Activated CD8-positive, alpha-beta memory T cell treated with anti-CD3 and anti-CD28 coated beads for 1 hour (primary cell): Measurements from ENCODE around the gene SLC39A6.
"Not testable (repeated sequence)": the region's sequence is repeated elsewhere in the genome, so short reads cannot be mapped to it uniquely, and the experiment has no call there.

Experiments
- DNase-seq, 2 donors: peaks; one replicate each; pipeline ENCODE4 v3.0.0-alpha.2; 2020; ENCODE audit warnings: low read depth in 1 of 2; ENCODE audit errors: extremely low read depth in 1 of 2

Gene SLC39A6

GRCh38 chr18:36129300-36130038 is at the start of gene SLC39A6, which contains the start of gene ELP2:
TSS of gene SLC39A6 (minus strand) at chr18:36129340. CDS start at chr18:36127007, 2,333 bp downstream.
TSS of gene ELP2 (plus strand) at chr18:36129899. CDS start at chr18:36129934, 35 bp downstream.
- DNase-seq, result peak; percentile 82 to 95

DNA sequence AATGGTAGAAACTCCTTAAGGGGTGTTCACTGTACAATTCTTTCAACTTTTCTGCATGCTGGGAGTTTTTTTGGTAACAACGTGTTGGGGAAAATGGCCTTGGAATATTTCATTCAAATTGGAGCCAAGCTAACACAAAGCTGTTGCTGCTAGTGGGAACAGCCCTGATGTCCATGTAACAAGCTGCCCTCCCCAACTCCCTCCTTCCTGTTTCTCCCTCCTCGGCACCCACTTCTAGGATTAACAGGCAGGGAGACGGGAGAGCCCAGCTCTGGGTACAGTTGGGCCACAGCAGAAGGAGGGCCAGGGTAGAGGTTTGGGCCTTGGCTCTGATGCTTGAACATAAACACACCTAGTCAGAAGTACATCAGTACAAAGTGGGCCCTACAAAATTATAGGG is 48.8 kb upstream of the SLC39A6 start:
- DNase-seq, result no peak

- no peak for DNase-seq
Observed at GRCh38 chr18:36176711-36177110, 47.6 kb upstream of the SLC39A6 start.

- DNase-seq, result no peak
Observed at GRCh38 chr18:36176177-36176584, 47.0 kb upstream of the SLC39A6 start.

DNA sequence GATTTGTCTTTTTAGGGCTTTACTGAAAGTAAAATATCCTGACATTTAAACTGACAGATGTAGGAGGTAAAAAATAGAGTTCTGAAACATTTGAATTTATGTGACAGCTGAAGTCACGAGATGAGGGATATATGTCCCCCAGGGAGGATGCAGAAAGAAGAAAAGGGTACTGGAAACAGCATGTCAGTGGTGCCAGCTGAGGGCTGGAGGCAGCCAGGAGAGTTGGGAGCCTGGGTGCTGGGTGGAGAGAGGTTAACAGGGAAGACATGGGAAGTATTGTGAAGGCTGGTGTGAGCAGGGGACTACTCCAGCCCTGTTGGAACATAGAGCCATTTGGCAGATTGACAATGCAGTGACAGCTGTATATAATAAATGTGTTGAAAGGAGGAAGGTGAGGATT is 46.3 kb upstream of the SLC39A6 start:
- no peak for DNase-seq

DNA sequence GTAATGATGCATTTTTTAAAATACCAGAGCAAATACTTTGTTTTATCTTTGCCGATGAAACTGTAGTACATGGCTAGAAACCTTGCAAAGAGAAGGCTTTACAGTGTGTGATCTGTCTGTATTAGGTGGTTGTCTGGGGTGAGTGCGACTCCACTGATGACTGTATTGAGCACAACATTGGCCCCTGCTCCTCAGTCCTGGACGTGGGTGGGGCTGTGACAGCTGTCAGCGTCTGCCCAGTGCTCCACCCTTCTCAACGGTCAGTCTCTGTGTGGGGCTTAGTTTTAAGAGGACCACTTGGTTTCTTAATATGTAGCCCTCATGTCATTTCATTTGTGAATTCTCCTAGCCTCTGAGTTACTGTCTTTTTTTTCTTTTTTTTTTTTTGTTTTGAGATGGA is 40.8 kb upstream of the SLC39A6 start:
- DNase-seq, result no peak

DNA sequence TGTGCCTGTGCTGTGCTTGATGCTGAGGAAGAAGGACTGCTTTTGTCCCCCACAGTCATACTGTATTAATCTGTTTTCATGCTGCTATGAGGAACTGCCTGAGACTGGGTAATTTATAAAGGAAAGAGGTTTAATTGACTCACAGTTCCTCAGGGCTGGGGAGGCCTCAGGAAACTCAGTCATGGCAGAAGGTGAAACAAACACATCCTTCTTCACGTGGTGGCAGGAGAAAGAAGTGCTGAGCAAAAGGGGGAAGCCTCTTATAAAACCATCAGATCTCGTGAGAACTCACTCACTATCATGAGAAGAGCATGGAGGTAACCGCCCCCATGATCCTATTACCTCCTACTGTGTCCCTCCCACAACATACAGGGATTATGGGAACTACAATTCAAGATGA is 39.2 kb upstream of the SLC39A6 start:
- not testable (repeated sequence) for DNase-seq

DNA sequence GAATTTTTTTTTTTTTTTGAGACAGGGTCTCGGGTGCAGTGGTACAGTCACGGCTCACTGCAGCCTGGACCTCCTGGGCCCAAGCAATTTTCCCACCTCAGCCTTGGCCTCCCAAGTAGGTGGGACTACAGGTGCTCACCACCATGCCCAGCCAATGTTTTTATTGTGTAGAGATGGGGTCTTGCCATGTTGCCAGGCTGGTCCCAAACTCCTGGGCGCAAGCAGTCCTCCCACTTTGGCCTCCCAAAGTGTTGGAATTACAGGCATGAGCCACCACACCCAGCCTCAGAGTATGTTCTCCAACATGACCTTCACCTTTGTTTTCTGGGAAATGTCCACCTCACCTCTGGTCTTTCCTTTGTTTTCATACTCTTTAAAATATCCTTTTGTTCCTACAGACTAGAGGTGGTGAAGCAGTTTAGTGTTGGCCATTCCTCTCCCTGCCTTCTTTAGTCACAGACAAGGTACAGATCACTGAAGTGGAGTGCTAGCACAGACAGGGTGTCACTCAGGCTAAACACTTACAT is 38.6 kb upstream of the SLC39A6 start:
- DNase-seq, result no peak

- no peak for DNase-seq
Observed at GRCh38 chr18:36162981-36163380, 33.8 kb upstream of the SLC39A6 start.

- DNase-seq, result no peak
Observed at GRCh38 chr18:36160959-36161371, 31.8 kb upstream of the SLC39A6 start.

DNA sequence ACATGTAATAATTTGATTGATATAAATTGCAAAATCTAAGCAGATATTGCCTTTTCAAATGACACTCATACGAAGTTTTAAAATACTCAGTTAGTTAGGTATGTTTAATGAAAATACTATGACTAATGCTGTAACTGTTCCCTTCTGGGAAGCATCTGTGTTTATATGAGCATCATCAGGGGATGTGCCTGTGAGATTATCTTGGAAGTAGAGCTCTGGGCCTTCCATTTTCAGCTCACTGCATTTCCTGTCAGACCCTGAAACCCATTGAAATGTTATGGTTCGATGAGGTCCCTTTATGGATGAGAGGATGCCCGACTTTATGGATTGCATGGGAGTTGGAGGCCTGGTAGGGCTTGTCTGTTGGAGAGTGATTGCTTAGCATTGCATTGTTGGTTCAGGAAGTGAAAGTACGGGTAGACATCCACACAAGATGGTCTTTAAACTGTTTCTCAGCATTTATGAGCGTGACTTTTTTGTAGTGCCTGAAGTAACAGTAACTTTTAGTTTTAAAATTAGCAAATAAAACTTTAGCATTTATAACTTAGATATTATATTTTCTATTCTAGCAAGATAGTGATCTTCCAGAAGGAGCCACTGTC is 29.2 kb upstream of the SLC39A6 start:
- no peak for DNase-seq

- DNase-seq, result no peak
Observed at GRCh38 chr18:36157441-36157840, 28.3 kb upstream of the SLC39A6 start.

DNA sequence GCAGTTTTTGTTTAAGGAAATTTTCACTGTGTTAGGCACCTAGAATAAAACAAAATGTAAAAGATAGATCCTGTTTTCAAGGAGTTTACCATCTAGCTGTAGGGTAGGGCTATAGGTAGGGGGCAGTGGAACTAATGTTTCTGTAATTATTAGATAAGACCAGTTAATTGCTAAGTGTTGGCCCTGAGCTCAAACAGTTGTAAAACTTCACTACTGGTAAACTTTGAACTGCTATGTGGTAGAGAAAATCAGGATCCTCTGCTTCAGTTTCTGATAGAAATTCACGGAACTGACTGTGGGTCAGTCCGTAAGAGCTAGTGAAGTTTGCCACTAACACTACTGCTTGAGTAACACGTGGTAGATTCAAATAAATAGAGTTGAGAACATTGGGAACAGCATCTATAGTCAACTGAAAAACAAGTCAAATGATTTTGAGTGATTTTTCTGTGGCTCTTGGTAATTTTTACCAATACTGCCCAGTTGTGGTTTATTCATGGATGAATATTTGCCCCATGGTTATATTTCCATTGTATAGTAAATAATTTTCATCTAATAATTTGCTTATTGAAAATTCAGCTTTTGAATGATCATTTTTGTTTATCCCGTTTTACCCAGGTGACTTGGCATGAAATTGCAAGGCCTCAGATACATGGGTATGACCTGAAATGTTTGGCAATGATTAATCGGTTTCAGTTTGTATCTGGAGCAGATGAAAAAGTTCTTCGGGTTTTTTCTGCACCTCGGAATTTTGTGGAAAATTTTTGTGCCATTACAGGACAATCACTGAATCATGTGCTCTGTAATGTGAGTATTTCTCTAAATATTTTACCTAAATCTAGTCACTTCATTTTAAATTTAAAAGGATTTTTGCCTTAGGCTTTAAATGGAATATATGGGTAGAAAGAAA is 27.0 kb upstream of the SLC39A6 start:
- DNase-seq, result no peak

- no peak for DNase-seq
Observed at GRCh38 chr18:36153771-36154170, 24.6 kb upstream of the SLC39A6 start.

DNA sequence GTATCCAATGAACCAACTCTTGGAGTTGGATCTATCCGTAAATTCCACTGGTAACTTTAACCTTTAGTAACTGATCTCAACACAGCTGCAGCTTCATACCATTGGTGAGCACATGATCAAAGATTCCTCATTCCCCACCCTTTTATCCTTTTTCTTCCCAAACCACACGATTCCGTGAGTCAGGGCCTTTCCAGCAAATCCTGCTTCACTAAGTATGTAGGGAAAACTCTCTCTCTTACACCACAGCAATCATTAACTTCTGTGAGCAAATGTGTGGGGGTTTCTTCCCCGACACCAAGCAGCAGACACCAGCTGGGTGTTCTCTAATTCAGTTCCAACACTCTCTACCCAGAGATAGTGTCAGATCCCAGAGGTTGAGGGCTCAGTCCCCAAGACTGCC is 24.1 kb upstream of the SLC39A6 start:
- DNase-seq, result no peak

DNA sequence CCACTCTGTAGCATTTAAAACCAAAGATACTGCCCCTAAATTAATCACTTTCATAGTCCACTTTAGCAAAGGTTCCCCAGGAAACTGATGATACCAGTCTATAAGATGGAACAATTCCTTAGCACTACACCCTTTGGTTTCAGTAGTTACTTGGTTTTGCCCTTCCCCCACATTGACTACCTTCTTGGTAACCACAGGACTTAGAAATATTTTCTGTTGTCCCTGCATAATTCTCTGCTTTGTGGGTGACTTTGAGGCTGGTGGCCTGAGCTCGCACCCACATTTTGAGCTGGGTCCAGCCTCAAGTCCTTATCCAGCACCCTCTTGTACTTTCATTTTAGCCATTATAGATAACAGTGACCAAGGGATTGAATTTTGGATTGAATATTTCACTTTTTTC is 23.6 kb upstream of the SLC39A6 start:
- no peak for DNase-seq

- DNase-seq, result no peak
Observed at GRCh38 chr18:36149514-36150289, 20.6 kb upstream of the SLC39A6 start.

- DNase-seq, result no peak
Observed at GRCh38 chr18:36143391-36143790, 14.3 kb upstream of the SLC39A6 start.

GRCh38 chr18:36142751-36143150 is 13.6 kb upstream of the SLC39A6 start:
- no peak for DNase-seq

- no peak for DNase-seq
Observed at GRCh38 chr18:36141576-36141975, 12.4 kb upstream of the SLC39A6 start.
